ENCODE data around the gene MCU. TPM values are rescaled to one million over a fixed set of nuclear protein-coding genes. Genes with fewer than 3 reads are reported as not detected.

MCU gene
- total RNA-seq, 1 experiment from 2014 or later, result 37.2 TPM

- TF ChIP-seq GRHL2 (CRISPR knock-in tag; IDR thresholded peaks at IDR 0.05; ENCODE audit: insufficient replicate concordance, severe bottlenecking) (no peak), NR3C1 (CRISPR knock-in tag; conservative IDR thresholded peaks at IDR 0.05; ENCODE audit: low read depth) (no peak)
- TF ChIP-seq, protein P1, sequence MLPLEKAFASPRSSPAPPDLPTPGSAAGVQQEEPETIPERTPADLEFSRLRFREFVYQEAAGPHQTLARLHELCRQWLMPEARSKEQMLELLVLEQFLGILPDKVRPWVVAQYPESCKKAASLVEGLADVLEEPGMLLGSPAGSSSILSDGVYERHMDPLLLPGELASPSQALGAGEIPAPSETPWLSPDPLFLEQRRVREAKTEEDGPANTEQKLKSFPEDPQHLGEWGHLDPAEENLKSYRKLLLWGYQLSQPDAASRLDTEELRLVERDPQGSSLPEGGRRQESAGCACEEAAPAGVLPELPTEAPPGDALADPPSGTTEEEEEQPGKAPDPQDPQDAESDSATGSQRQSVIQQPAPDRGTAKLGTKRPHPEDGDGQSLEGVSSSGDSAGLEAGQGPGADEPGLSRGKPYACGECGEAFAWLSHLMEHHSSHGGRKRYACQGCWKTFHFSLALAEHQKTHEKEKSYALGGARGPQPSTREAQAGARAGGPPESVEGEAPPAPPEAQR (CRISPR knock-in tag; IDR thresholded peaks at IDR 0.05), result no peak
Measured at GRCh38 chr10:72691470-72691862, 477 bp upstream of the MCU start (continued).

DNA sequence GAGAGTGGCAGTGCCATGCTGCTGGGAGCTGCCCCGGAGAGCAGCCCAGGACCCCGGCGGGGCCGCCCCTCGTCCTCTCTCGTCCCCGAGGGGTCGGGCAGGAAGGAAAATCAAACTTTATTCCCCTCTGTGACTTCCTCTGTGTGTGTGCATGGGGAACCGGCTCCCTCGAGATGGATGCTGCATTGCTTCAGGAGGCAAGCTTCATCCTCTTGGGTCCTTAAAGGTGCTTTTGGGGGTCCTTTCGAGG, 726 bp downstream of the MCU start:
- ChIA-PET CTCF (interaction anchor here (1.3 to 1.7 kb wide), 2 partner anchors 141 to 328 kb away, joined by 5 to 6 read pairs; no protein-coding TSS in a partner anchor), POLR2A (no interaction called here)
- Mint-ChIP-seq H3K9me3 (no peaks in the 10 kb centered on the region), H3K27ac (no peak overlapping the region), H3K4me1 (peaks cover 25% of the 10 kb centered on the region), H3K4me3 (peak overlapping the region; percentile 87), H3K27me3 (ENCODE audit: low read depth) (no peaks in the 10 kb centered on the region), H3K36me3 (no peaks in the 10 kb centered on the region)
- TF ChIP-seq, protein P2, sequence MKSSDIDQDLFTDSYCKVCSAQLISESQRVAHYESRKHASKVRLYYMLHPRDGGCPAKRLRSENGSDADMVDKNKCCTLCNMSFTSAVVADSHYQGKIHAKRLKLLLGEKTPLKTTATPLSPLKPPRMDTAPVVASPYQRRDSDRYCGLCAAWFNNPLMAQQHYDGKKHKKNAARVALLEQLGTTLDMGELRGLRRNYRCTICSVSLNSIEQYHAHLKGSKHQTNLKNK (CRISPR knock-in tag; IDR thresholded peaks at IDR 0.05), result no peak
- TF ChIP-seq GABPB1 (CRISPR knock-in tag; IDR thresholded peaks at IDR 0.05) (no peak), FOXJ3 (CRISPR knock-in tag; IDR thresholded peaks at IDR 0.05; ENCODE audit: borderline replicate concordance) (no peak)
- DNase-seq (ENCODE audit: low spot score), result no peak
- ATAC-seq, result no peak

DNA sequence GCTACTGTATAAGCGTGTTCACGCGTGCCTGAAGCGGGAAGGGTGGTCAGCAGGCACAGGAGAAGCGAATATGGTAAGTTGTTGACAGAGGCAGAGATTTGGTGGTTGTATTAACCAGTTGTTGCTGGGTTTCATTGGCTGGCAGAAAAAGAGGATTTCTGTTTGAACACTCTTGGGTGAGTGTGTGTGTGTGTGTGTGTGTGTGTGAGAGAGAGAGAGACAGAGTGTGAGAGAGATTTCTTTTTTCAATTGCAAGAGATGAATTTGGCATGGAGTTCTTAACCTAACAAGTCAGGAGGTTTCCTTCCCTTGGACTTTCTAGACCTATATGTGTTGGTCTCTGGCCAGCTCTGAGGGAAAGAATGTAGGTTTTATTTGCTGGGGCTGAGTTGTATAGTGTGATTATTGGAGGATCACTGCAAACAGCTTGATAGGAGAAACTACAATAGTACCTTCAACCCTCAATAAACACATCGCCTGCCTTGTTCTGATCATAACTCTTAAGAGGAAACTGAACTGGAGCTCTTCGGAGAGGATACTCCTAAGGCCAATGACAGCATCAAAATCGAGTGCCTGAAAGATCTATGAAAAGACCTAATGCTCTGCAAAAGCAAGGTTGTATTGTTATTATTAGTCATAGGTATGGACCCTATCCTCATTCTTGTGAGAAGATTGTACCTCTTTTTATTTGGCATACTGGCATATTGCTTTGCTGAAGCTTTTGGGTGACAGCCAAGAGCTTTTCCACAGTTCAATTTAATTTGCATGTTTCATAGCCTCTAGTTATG, 1.2 kb downstream of the MCU start:
- peaks cover 25% of the 10 kb centered on the region for H3K4me1 Mint-ChIP-seq

More for the DNA sequence above, 1.2 kb downstream of the MCU start:
- ChIA-PET POLR2A (no interaction called here), CTCF (interaction anchor here (1.3 to 1.7 kb wide), 2 partner anchors 141 to 329 kb away, joined by 5 to 6 read pairs; no protein-coding TSS in a partner anchor)
- ATAC-seq (no peak), DNase-seq (ENCODE audit: low spot score) (no peak)
- no peak overlapping the region for H3K27ac Mint-ChIP-seq
- peak overlapping the region; percentile 87 for H3K4me3 Mint-ChIP-seq
- H3K9me3 Mint-ChIP-seq, result no peaks in the 10 kb centered on the region
- TF ChIP-seq FOXK1 (CRISPR knock-in tag; IDR thresholded peaks at IDR 0.05) (no peak), ZNF423 (CRISPR knock-in tag; IDR thresholded peaks at IDR 0.05) (no peak), ELF4 (CRISPR knock-in tag; IDR thresholded peaks at IDR 0.05; ENCODE audit: low read depth) (no peak), ZNF317 (CRISPR knock-in tag; IDR thresholded peaks at IDR 0.05; ENCODE audit: borderline replicate concordance, low read depth) (no peak), NR2C2 (CRISPR knock-in tag; IDR thresholded peaks at IDR 0.05) (no peak), ZNF138 (CRISPR knock-in tag; conservative IDR thresholded peaks at IDR 0.05) (no peak), ZNF232 (CRISPR knock-in tag; IDR thresholded peaks at IDR 0.05) (no peak), ATF6 (CRISPR knock-in tag; IDR thresholded peaks at IDR 0.05) (no peak), ZNF416 (CRISPR knock-in tag; IDR thresholded peaks at IDR 0.05) (no peak), FOXP1 (CRISPR knock-in tag; IDR thresholded peaks at IDR 0.05; ENCODE audit: borderline replicate concordance) (no peak), RELA (CRISPR knock-in tag; IDR thresholded peaks at IDR 0.05; ENCODE audit: borderline replicate concordance) (no peak), ERG (CRISPR knock-in tag; IDR thresholded peaks at IDR 0.05) (no peak), PRRX2 (CRISPR knock-in tag; IDR thresholded peaks at IDR 0.05) (no peak)
- TF ChIP-seq, protein P2 (CRISPR knock-in tag; IDR thresholded peaks at IDR 0.05), result no peak
- TF ChIP-seq, protein P3, sequence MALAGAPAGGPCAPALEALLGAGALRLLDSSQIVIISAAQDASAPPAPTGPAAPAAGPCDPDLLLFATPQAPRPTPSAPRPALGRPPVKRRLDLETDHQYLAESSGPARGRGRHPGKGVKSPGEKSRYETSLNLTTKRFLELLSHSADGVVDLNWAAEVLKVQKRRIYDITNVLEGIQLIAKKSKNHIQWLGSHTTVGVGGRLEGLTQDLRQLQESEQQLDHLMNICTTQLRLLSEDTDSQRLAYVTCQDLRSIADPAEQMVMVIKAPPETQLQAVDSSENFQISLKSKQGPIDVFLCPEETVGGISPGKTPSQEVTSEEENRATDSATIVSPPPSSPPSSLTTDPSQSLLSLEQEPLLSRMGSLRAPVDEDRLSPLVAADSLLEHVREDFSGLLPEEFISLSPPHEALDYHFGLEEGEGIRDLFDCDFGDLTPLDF (CRISPR knock-in tag; IDR thresholded peaks at IDR 0.05), result no peak
- TF ChIP-seq, protein P4, sequence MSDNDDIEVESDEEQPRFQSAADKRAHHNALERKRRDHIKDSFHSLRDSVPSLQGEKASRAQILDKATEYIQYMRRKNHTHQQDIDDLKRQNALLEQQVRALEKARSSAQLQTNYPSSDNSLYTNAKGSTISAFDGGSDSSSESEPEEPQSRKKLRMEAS (CRISPR knock-in tag; IDR thresholded peaks at IDR 0.05), result no peak
- TF ChIP-seq, protein P5, sequence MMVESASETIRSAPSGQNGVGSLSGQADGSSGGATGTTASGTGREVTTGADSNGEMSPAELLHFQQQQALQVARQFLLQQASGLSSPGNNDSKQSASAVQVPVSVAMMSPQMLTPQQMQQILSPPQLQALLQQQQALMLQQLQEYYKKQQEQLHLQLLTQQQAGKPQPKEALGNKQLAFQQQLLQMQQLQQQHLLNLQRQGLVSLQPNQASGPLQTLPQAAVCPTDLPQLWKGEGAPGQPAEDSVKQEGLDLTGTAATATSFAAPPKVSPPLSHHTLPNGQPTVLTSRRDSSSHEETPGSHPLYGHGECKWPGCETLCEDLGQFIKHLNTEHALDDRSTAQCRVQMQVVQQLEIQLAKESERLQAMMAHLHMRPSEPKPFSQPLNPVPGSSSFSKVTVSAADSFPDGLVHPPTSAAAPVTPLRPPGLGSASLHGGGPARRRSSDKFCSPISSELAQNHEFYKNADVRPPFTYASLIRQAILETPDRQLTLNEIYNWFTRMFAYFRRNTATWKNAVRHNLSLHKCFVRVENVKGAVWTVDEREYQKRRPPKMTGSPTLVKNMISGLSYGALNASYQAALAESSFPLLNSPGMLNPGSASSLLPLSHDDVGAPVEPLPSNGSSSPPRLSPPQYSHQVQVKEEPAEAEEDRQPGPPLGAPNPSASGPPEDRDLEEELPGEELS (CRISPR knock-in tag; IDR thresholded peaks at IDR 0.05), result no peak
- no peaks in the 10 kb centered on the region for H3K36me3 Mint-ChIP-seq
- H3K27me3 Mint-ChIP-seq (ENCODE audit: low read depth), result no peaks in the 10 kb centered on the region
